Transverse colon (tissue), 4 donors: ENCODE data around the gene MEF2D. TPM values are rescaled to one million over a fixed set of nuclear protein-coding genes. Genes with fewer than 3 reads are reported as not detected.

Experiments
- DNase-seq: peaks from one replicate; pipeline ENCODE4 v3.0.0-alpha.2; 2019
- H3K27ac ChIP-seq, 4 donors: fragments of 200-600 bp; sonication (generic); 2 replicates each; pipeline ENCODE4 v1.5.1; 2016 to 2018; ENCODE audit warnings: inconsistent platforms in 4 of 4
- H3K27me3 ChIP-seq: fragments of 200-600 bp; sonication (generic); 2 replicates; pipeline ENCODE4 v1.5.1; 2017; ENCODE audit warnings: inconsistent platforms
- H3K36me3 ChIP-seq, 4 donors: fragments of 200-600 bp; sonication (generic); 2 replicates each; pipeline ENCODE4 v1.5.1; 2017 to 2019; ENCODE audit warnings: inconsistent platforms in 4 of 4
- H3K4me1 ChIP-seq, 4 donors: fragments of 200-600 bp; sonication (generic); 2 replicates each; pipeline ENCODE4 v1.5.1; 2017 to 2020; ENCODE audit warnings: inconsistent platforms in 4 of 4
- H3K4me3 ChIP-seq, 4 donors: fragments of 200-600 bp; sonication (generic); 1 replicate in 1 of 4; 2 replicates in 3 of 4; pipeline versions ENCODE4 v1.5.1 to v1.6.1; 2017 to 2019; ENCODE audit warnings: inconsistent platforms in 4 of 4
- H3K9me3 ChIP-seq, 2 donors: fragments of 200-600 bp; sonication (generic); 2 replicates each; pipeline ENCODE4 v1.5.1; 2017 to 2019; ENCODE audit warnings: inconsistent platforms in 2 of 2
- EP300 ChIP-seq: sonication (generic); formaldehyde crosslinking; IDR thresholded peaks from one replicate; pipeline ENCODE4 v1.6.1; 2017; ENCODE audit warnings: antibody characterized with exemption, low read depth
- POLR2A ChIP-seq: fragments of 450-650 bp; IDR thresholded peaks from one replicate; pipeline ENCODE4 v1.6.1; 2016; ENCODE audit warnings: antibody characterized with exemption, mild to moderate bottlenecking, moderate library complexity
- POLR2AphosphoS5 ChIP-seq, 3 donors: sonication (generic); formaldehyde crosslinking; IDR thresholded peaks; one replicate each; pipeline ENCODE4 v1.6.1; 2016; ENCODE audit warnings: antibody characterized with exemption in 3 of 3
- WGBS, 2 donors: methylation state at CpG; one replicate each; pipeline ENCODE4 v1.1.5; 2018; ENCODE audit warnings: low coverage in 1 of 2; 5-methylcytosine and 5-hydroxymethylcytosine counted together
- in situ Hi-C, 4 donors: fragments of 200-750 bp; cut with MboI; loops; one replicate each; pipeline versions ENCODE4 v1.15.0 to v1.15.1; 2017; ENCODE audit warnings: low sequenced_read_pairs in 3 of 4, low pct_ligation_motif_present in 1 of 4, low pct_unique_long_range_greater_than_20kb in 1 of 4
- intact Hi-C: fragments of 100-400 bp; cut with DNase I; formaldehyde crosslinking; loops from one replicate; pipeline ENCODE4 v1.15.1; 2023; ENCODE audit warnings: low total_unique reads
- total RNA-seq, 4 donors: library from RNA; depleted of rRNA; stranded (reverse); fragments of >200 nt; gene quantifications; one replicate each; pipeline ENCODE4 v1.1.0, GENCODE V29; 2016
- TF ChIP-seq, protein P1 (sequence below), 5 experiments: fragments of 200-600 bp in 3 of 5; fragments of 450-650 bp in 2 of 5; sonication (generic) in 3 of 5; IDR thresholded peaks; 1 replicate in 2 of 5; 2 replicates in 3 of 5; pipeline ENCODE4 v1.5.1; 2016 to 2017; ENCODE audit warnings: antibody characterized with exemption in 5 of 5, inconsistent platforms in 3 of 5, mild to moderate bottlenecking in 2 of 5, moderate library complexity in 1 of 5

Gene MEF2D
- total RNA-seq, 4 donors from 2014 or later: 26.1 to 200 (median 85.7) TPM

DNA sequence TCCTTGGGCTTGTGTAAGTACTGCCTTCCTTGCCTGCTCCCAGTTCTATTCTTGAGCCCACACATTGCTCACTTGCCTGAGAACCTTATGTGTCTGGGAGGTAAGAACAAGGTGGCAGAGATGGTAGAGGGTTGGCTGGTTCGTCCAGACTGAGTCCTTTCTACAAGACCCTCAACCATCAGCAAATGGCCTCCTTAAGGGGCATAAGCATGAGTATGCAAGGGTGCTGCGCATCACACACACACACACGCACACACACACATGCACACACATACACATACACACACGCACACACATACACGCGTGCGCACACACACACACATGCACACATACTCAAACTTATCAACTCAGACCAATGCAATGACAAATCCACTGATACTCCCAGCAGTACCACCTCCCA lies 74.6 kb downstream of the MEF2D start:
- Histone ChIP-seq H3K27ac (no peak overlapping the region), H3K9me3 (no peaks in the 10 kb centered on the region), H3K27me3 (peaks cover 98% of the 10 kb centered on the region), H3K4me1 (peaks cover 7 to 11% (median 11%) of the 10 kb centered on the region in 4 donors), H3K36me3 (no peaks in the 10 kb centered on the region), H3K4me3 (no peak overlapping the region)
- TF ChIP-seq EP300: no peak
- TF ChIP-seq, protein P1, sequence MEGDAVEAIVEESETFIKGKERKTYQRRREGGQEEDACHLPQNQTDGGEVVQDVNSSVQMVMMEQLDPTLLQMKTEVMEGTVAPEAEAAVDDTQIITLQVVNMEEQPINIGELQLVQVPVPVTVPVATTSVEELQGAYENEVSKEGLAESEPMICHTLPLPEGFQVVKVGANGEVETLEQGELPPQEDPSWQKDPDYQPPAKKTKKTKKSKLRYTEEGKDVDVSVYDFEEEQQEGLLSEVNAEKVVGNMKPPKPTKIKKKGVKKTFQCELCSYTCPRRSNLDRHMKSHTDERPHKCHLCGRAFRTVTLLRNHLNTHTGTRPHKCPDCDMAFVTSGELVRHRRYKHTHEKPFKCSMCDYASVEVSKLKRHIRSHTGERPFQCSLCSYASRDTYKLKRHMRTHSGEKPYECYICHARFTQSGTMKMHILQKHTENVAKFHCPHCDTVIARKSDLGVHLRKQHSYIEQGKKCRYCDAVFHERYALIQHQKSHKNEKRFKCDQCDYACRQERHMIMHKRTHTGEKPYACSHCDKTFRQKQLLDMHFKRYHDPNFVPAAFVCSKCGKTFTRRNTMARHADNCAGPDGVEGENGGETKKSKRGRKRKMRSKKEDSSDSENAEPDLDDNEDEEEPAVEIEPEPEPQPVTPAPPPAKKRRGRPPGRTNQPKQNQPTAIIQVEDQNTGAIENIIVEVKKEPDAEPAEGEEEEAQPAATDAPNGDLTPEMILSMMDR (IDR thresholded peaks at IDR 0.05): no peak
- TF ChIP-seq POLR2A: no peak
- no peak for TF ChIP-seq POLR2AphosphoS5 (IDR thresholded peaks at IDR 0.05)
- in situ Hi-C loops (no loop called here), intact Hi-C loops (no loop called here)
- no peak for DNase-seq
- WGBS, 2 donors: 88% methylated on average over 7 of the region's 7 CpGs; no CpG with 5 or more reads in 1 of the 2 donors

DNA sequence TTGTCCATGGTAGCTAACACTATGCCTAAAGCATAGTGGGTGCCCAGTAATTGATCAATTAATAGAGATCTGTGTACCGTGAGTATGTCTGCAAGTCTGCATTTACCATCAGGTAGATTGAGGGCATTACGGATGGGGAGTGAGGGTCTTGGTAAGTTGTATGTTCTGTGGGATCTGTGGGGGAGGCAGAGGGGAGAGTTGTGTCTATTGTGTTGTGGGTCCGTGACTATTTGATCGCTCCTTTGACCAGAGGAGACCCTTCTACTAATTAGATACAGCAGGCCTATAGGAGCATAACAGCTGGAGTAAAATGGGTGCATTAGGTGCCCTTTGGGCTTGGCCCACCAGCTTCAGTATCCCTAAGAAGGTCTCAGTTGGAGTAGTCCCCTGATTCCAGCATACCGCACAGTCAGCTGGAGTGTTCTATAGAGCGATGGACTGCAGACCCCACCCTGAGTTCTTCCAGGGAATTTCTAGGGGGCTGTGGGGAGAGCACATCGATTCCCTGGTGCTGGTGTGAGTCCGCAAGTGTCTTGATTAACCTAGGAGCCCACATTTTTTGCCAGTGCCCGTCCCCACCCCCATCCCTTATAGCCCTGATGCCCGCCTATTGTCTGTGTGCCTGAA lies 75.7 kb downstream of the MEF2D start:
- 76 to 77% methylated on average over 4 to 10 of the region's 10 CpGs for WGBS, 2 donors
- no peak for TF ChIP-seq POLR2AphosphoS5 (IDR thresholded peaks at IDR 0.05)
- no peak for TF ChIP-seq EP300
- no peak for TF ChIP-seq POLR2A
- TF ChIP-seq, protein P1 (IDR thresholded peaks at IDR 0.05): no peak
- H3K27ac ChIP-seq: no peak overlapping the region
- H3K4me3 ChIP-seq: no peak overlapping the region
- no peaks in the 10 kb centered on the region for H3K36me3 ChIP-seq
- H3K4me1 ChIP-seq: peaks cover 16 to 21% (median 21%) of the 10 kb centered on the region in 4 donors
- DNase-seq: no peak
- in situ Hi-C loops (no loop called here), intact Hi-C loops (no loop called here)
- no peaks in the 10 kb centered on the region for H3K9me3 ChIP-seq
- H3K27me3 ChIP-seq: peaks cover 98% of the 10 kb centered on the region

DNA sequence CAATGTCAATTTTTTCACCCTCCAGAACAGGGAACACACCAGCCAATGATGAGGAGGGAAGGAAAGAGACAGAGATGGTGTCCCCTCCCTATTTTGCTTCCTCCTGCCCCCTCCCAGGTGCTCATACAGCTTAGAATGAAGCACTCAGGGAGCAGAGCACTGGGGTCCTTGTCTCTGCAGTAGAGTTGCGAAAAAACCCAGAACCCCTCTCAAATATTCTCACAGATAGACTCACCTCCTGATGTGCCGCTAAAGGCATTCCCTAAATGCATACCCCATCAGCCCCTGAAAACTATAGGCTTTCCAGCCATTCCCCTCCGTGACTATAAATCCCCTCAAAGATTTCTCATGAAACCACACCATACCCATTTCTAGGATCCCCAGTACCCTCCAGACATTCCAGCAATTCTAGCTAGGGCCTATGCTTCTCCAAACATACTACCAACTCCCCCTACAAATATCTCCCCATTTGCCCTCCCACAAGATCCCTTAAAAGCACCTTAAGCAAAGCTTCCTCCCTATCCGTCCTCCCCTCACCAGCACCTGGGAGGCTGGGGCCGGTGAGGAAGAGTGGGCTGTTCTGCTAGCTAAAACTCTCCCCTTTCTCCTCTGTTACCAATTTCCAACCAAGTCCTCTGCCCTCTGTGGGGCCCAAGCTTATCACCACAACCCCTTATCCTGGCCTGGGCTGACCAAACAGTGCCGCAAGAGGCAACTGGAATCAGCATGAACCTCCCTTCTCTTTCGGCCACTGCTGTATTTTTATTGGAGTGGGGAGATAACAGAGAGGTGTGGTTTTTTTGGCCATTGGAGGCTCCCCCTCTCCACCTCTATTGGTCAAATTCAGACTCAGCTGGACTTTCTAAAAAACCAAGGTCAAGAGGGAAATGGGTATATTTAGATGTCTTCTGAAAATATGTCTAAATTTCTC lies 76.9 kb downstream of the MEF2D start:
- WGBS, 2 donors: 58% methylated on average over 7 of the region's 7 CpGs; no CpG with 5 or more reads in 1 of the 2 donors
- no peak overlapping the region for H3K27ac ChIP-seq
- TF ChIP-seq POLR2A: no peak
- no peak for TF ChIP-seq POLR2AphosphoS5 (IDR thresholded peaks at IDR 0.05)
- TF ChIP-seq, protein P1 (IDR thresholded peaks at IDR 0.05): no peak
- no peak for TF ChIP-seq EP300
- intact Hi-C loops (no loop called here), in situ Hi-C loops (no loop called here)
- no peak for DNase-seq
- no peaks in the 10 kb centered on the region for H3K36me3 ChIP-seq
- peaks cover 16 to 23% (median 22%) of the 10 kb centered on the region in 4 donors for H3K4me1 ChIP-seq
- H3K9me3 ChIP-seq: no peaks in the 10 kb centered on the region
- H3K4me3 ChIP-seq: no peak overlapping the region
- peaks cover 98% of the 10 kb centered on the region for H3K27me3 ChIP-seq

DNA sequence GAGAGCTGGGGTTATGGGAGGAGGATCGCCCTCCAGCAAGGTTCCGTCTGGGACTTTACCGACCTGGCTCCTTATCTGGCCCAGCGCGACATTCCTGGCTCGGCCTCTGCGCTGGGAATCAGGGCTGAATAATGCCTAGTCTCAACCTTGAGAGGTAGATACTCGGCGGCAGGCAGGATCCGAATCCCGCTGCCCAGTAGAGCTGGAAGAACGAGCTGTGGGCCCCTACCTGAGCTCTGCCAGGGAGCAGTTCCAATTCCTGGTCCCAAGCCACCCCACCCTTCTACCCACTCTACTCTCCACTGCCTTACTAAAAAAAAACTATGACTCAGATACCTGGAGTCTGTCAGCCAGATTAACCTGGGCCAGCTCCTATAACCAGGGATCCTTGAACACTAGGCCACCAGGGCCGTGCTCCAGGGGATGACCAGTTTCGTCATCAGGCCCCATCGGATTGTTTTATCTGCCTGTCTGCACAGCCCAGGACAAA lies 77.9 kb downstream of the MEF2D start:
- Histone ChIP-seq H3K4me1 (peaks cover 16 to 23% (median 22%) of the 10 kb centered on the region in 4 donors), H3K27ac (no peak overlapping the region), H3K36me3 (no peaks in the 10 kb centered on the region), H3K27me3 (peaks cover 100% of the 10 kb centered on the region), H3K9me3 (no peaks in the 10 kb centered on the region), H3K4me3 (no peak overlapping the region)
- in situ Hi-C loops: no loop called here
- intact Hi-C loops: no loop called here
- WGBS, 2 donors: 41% methylated on average over 15 of the region's 15 CpGs; no CpG with 5 or more reads in 1 of the 2 donors
- TF ChIP-seq, protein P1 (IDR thresholded peaks at IDR 0.05): no peak
- TF ChIP-seq POLR2A (no peak), EP300 (no peak), POLR2AphosphoS5 (IDR thresholded peaks at IDR 0.05) (no peak)
- DNase-seq: no peak
